HepG2 (cell line): Measurements from ENCODE around the gene GGA1. TPM values are rescaled to one million over a fixed set of nuclear protein-coding genes. Genes with fewer than 3 reads are reported as not detected.

ENCODE experiments used
- ARID2 ChIP-seq: sonication (generic); formaldehyde crosslinking; IDR thresholded peaks from 2 replicates; pipeline ENCODE4 v1.8.1; 2022; ENCODE audit warnings: mild to moderate bottlenecking, missing genetic modification reagents, borderline replicate concordance
- ATF6 ChIP-seq: sonication (generic); formaldehyde crosslinking; conservative IDR thresholded peaks from 2 replicates; pipeline ENCODE4 v1.4.0; 2020; ENCODE audit warnings: missing genetic modification reagents
- GPBP1L1 ChIP-seq: sonication (generic); formaldehyde crosslinking; IDR thresholded peaks from 2 replicates; pipeline ENCODE4 v1.5.0; 2020; ENCODE audit warnings: mild to moderate bottlenecking, missing genetic modification reagents
- HMGA1 ChIP-seq: sonication (generic); formaldehyde crosslinking; conservative IDR thresholded peaks from 2 replicates; pipeline ENCODE4 v1.4.0; 2020; ENCODE audit warnings: missing genetic modification reagents
- HNF4G ChIP-seq, 2 experiments: sonication (generic) in 1 of 2; formaldehyde crosslinking in 1 of 2; IDR thresholded peaks; 2 replicates each; pipeline versions ENCODE4 v1.4.0 to v1.6.1; 2011 to 2020; ENCODE audit warnings: borderline replicate concordance in 2 of 2, low read depth in 2 of 2, mild to moderate bottlenecking in 2 of 2, low read length in 1 of 2, missing genetic modification reagents in 1 of 2, moderate library complexity in 1 of 2
- MTA1 ChIP-seq: sonication (generic); formaldehyde crosslinking; IDR thresholded peaks from 2 replicates; pipeline ENCODE4 v1.4.0; 2020; ENCODE audit warnings: missing genetic modification reagents, mild to moderate bottlenecking, borderline replicate concordance
- PATZ1 ChIP-seq: sonication (generic); formaldehyde crosslinking; IDR thresholded peaks from 2 replicates; pipeline ENCODE4 v1.4.0; 2020; ENCODE audit warnings: missing genetic modification reagents
- SMAD1 ChIP-seq: sonication (generic); formaldehyde crosslinking; IDR thresholded peaks from 2 replicates; pipeline ENCODE4 v1.4.0; 2020; ENCODE audit warnings: missing genetic modification reagents, low read depth, mild to moderate bottlenecking, borderline replicate concordance
- TCF12 ChIP-seq, 2 experiments: fragments of 450-650 bp in 1 of 2; sonication (generic) in 1 of 2; formaldehyde crosslinking in 1 of 2; IDR thresholded peaks; 2 replicates each; pipeline versions ENCODE4 v1.6.1 to v1.8.0; 2017 to 2022; ENCODE audit warnings: antibody characterized with exemption in 1 of 2, mild to moderate bottlenecking in 1 of 2, missing genetic modification reagents in 1 of 2, moderate library complexity in 1 of 2
- USF2 ChIP-seq, 2 experiments: sonication (generic) in 1 of 2; formaldehyde crosslinking in 1 of 2; IDR thresholded peaks; 2 replicates each; pipeline versions ENCODE4 v1.5.1 to v1.6.1; 2011 to 2020; ENCODE audit warnings: borderline replicate concordance in 1 of 2, low read depth in 1 of 2, low read length in 1 of 2, mild to moderate bottlenecking in 1 of 2, missing genetic modification reagents in 1 of 2, moderate library complexity in 1 of 2
- ZMYM4 ChIP-seq: sonication (generic); formaldehyde crosslinking; IDR thresholded peaks from 2 replicates; pipeline ENCODE4 v1.8.1; 2023; ENCODE audit warnings: mild to moderate bottlenecking, missing genetic modification reagents
- ZNF354B ChIP-seq: sonication (generic); formaldehyde crosslinking; IDR thresholded peaks from 2 replicates; pipeline ENCODE4 v1.8.0; 2022; ENCODE audit warnings: mild to moderate bottlenecking, missing genetic modification reagents
- ZNF644 ChIP-seq: IDR thresholded peaks from 2 replicates; pipeline ENCODE4 v1.6.1; 2016; ENCODE audit warnings: low read depth
- ZNF773 ChIP-seq: sonication (generic); formaldehyde crosslinking; IDR thresholded peaks from 2 replicates; pipeline ENCODE4 v1.4.0; 2020; ENCODE audit warnings: missing genetic modification reagents, borderline replicate concordance
- polyA plus RNA-seq, 8 experiments: library from polyadenylated mRNA; depleted of rRNA in 3 of 8; stranded (reverse) in 7 of 8; unstranded in 1 of 8; fragments of >200 nt; fragmentation: Illumina TruSeq in 4 of 8; extraction: Trizol in 4 of 8; gene quantifications; 2 replicates each; pipeline versions ENCODE4 v1.2.1 to v1.2.3, GENCODE V29; 2011 to 2016; ENCODE audit warnings: low read depth in 4 of 8, missing spikeins in 1 of 8, mixed read lengths in 1 of 8; ENCODE audit not compliant: insufficient read depth in 1 of 8
- total RNA-seq, 5 experiments: library from RNA; depleted of rRNA; stranded (reverse); fragments of >200 nt; fragmentation: Illumina TruSeq; extraction: Trizol; gene quantifications; 2 replicates each; pipeline ENCODE4 v1.2.3, GENCODE V29; 2016; ENCODE audit warnings: low read depth in 1 of 5

Gene GGA1
- total and polyA plus RNA-seq, 2 of the 13 experiments (the other 11 are each of a cell fraction or from before 2014, with no cell fraction given) = 29.1 to 87.2 TPM

GRCh38 chr22:37607010-37607934 lies 1.4 kb upstream of the GGA1 start (continued):
- TF ChIP-seq TCF12 (IDR thresholded peaks at IDR 0.05) (no peak), TCF12 (CRISPR knock-in tag; IDR thresholded peaks at IDR 0.05) (no peak), SMAD1 (peak; percentile 51; the same call in 1 of the 2 replicates), ZMYM4 (CRISPR knock-in tag) (peak; percentile 40; the same call in 1 of the 2 replicates), ATF6 (CRISPR knock-in tag) (no peak), HNF4G (IDR thresholded peaks at IDR 0.05; ENCODE audit: borderline replicate concordance, low read depth, low read length) (no peak), HNF4G (CRISPR knock-in tag; IDR thresholded peaks at IDR 0.05; ENCODE audit: borderline replicate concordance, low read depth) (no peak; the same call in 1 of the 2 replicates), HMGA1 (CRISPR knock-in tag) (no peak), USF2 (IDR thresholded peaks at IDR 0.05; ENCODE audit: low read depth, low read length) (no peak), USF2 (CRISPR knock-in tag; IDR thresholded peaks at IDR 0.05; ENCODE audit: borderline replicate concordance) (no peak), ZNF773 (CRISPR knock-in tag) (no peak), GPBP1L1 (no peak), PATZ1 (no peak; the same call in 1 of the 2 replicates), ZNF354B (no peak), ARID2 (no peak; the same call in 1 of the 2 replicates), ZNF644 (CRISPR knock-in tag) (no peak), MTA1 (CRISPR knock-in tag) (peak; percentile 57; the same call in 1 of the 2 replicates)
